Measurements from ENCODE around the gene FBLN7. TPM values are rescaled to one million over a fixed set of nuclear protein-coding genes. Genes with fewer than 3 reads are reported as not detected.

FBLN7 gene
- total and polyA plus RNA-seq, 2 of the 8 experiments (the other 6 are each of a cell fraction or from before 2014, with no cell fraction given): 0.30 to 0.77 TPM

DNA sequence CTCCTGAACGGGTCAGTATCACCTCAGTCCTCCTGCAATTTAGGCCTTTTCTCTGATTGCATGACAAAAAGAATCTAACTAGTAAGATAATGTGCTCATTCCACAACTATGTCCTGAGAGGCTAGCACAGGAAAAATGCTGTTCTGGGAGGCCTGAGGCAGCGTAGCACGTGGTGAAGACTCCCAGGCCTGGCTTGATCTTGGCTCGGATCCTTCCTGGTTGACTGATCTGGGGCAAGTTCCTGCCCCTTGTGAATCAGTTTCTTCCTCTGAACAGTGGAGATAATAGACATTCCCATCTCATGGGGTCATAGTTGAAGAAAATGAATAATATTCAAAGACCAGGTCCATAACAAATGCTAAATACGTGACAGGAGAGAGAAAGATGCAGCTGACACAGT is 12.3 kb downstream of the FBLN7 start:
- no peaks in the 10 kb centered on the region for H3K79me2 ChIP-seq (ENCODE audit: control insufficient read depth in 1 of 2, insufficient read depth in 2 of 2, low read length in 2 of 2)
- no peak overlapping the region for H4K5ac ChIP-seq (ENCODE audit: insufficient read length, low read depth, low read length)
- H3K4ac ChIP-seq (replicated peaks; ENCODE audit: insufficient read length, low read depth, low read length): no peak overlapping the region
- no peak overlapping the region for H3K4me2 ChIP-seq (ENCODE audit: insufficient read depth in 1 of 2, low read depth in 2 of 2, low read length in 2 of 2)
- H3K14ac ChIP-seq (ENCODE audit: insufficient read length): no peak overlapping the region
- ChIA-PET POLR2A (ENCODE audit: partially characterized antibody) (no interaction called here), CTCF (ENCODE audit: partially characterized antibody) (interaction anchor here (1.0 to 1.6 kb wide), 2 partner anchors 12 to 13 kb away, joined by 3 to 4 read pairs; partner anchors contain the start of gene FBLN7)
- no peak overlapping the region for H2BK120ac ChIP-seq (replicated peaks; ENCODE audit: low read depth, low read length)
- no peak overlapping the region for H3K4me3 ChIP-seq (ENCODE audit: extremely low read depth in 1 of 4, insufficient read depth in 2 of 4, low read depth in 3 of 4, low read length in 4 of 4)
- no peak overlapping the region for H3K27ac ChIP-seq (ENCODE audit: low read depth, low read length)
- H4K8ac ChIP-seq (ENCODE audit: extremely low read depth, insufficient read depth, low read length): no peak overlapping the region
- H3K9ac ChIP-seq (replicated peaks in 1 of 4; ENCODE audit: extremely low read depth in 1 of 4, low read depth in 3 of 4, low read length in 3 of 4): no peak overlapping the region
- no peak overlapping the region for H2AK5ac ChIP-seq (ENCODE audit: low read depth, low read length)
- DNase-seq (ENCODE audit: low read depth in 1 of 2, low spot score in 2 of 2) (peak in 1 of 2 experiments; percentile 19), FAIRE-seq (no peak)
- no peak overlapping the region for H3K23ac ChIP-seq (ENCODE audit: insufficient read length)
- H3K4me1 ChIP-seq (replicated peaks in 1 of 4; ENCODE audit: control insufficient read depth in 3 of 4, insufficient read depth in 4 of 4, low read length in 3 of 4): peaks cover 0 to 7% (median 2%) of the 10 kb centered on the region in 4 experiments; a peak in 2 of 7 replicates
- H2BK20ac ChIP-seq (ENCODE audit: low read length): no peak overlapping the region
- no peaks in the 10 kb centered on the region for H3K9me3 ChIP-seq (ENCODE audit: insufficient read depth in 2 of 2, low read depth in 1 of 2, low read length in 1 of 2)
- H3K23me2 ChIP-seq (ENCODE audit: low read depth, low read length): no peaks in the 10 kb centered on the region
- H2AFZ ChIP-seq (ENCODE audit: low read length): no peak overlapping the region
- no peaks in the 10 kb centered on the region for H3K36me3 ChIP-seq (ENCODE audit: control insufficient read depth in 2 of 4, insufficient read depth in 4 of 4, low read length in 3 of 4)
- H3K27me3 ChIP-seq (replicated peaks in 1 of 4; ENCODE audit: control insufficient read depth in 3 of 4, extremely low read depth in 1 of 4, insufficient read depth in 3 of 4, low read length in 3 of 4): no peaks in the 10 kb centered on the region; a peak in 1 of 7 replicates
- H3K18ac ChIP-seq (ENCODE audit: extremely low read depth, low read length): no peak overlapping the region
- TF ChIP-seq GTF2F1 (IDR thresholded peaks at IDR 0.05; ENCODE audit: borderline replicate concordance, low read depth, low read length): no peak
- H4K20me1 ChIP-seq (replicated peaks in 1 of 2; ENCODE audit: control insufficient read depth in 1 of 2, insufficient read depth in 2 of 2, low read length in 2 of 2): no peaks in the 10 kb centered on the region
- 80% methylated on average over 5 of the region's 5 CpGs; no CpG with 5 or more reads in 1 of the 2 experiments for WGBS, 2 experiments (ENCODE audit: extremely low coverage in 1 of 2, insufficient coverage in 1 of 2, insufficient read length in 1 of 2, insufficient replicate concordance in 2 of 2, low coverage in 1 of 2, low lambda C conversion rate in 2 of 2, missing lambda C conversion rate in 1 of 2)
- no peak overlapping the region for H2BK5ac ChIP-seq (ENCODE audit: low read depth, low read length)
- no peak overlapping the region for H4K91ac ChIP-seq (replicated peaks; ENCODE audit: insufficient read length, low read length)
- no peaks in the 10 kb centered on the region for H3K79me1 ChIP-seq (ENCODE audit: low read depth, low read length)
- H3K56ac ChIP-seq (replicated peaks; ENCODE audit: insufficient read length, low read depth, low read length): no peak overlapping the region
- H2BK15ac ChIP-seq (ENCODE audit: low read length): no peak overlapping the region
- H2BK12ac ChIP-seq (ENCODE audit: low read depth, low read length): no peak overlapping the region

Data from H1 (cell line).